GM18502 (cell line): ENCODE measurements around the gene OSGIN1.

Source experiments
- ATAC-seq: cut with Tn5 transposase; IDR thresholded peaks from one replicate; pipeline ENCODE4 v1.9.1; 2021; ENCODE audit warnings: mild to moderate bottlenecking; ENCODE audit not compliant: unreplicated experiment, poor library complexity

The OSGIN1 gene

DNA sequence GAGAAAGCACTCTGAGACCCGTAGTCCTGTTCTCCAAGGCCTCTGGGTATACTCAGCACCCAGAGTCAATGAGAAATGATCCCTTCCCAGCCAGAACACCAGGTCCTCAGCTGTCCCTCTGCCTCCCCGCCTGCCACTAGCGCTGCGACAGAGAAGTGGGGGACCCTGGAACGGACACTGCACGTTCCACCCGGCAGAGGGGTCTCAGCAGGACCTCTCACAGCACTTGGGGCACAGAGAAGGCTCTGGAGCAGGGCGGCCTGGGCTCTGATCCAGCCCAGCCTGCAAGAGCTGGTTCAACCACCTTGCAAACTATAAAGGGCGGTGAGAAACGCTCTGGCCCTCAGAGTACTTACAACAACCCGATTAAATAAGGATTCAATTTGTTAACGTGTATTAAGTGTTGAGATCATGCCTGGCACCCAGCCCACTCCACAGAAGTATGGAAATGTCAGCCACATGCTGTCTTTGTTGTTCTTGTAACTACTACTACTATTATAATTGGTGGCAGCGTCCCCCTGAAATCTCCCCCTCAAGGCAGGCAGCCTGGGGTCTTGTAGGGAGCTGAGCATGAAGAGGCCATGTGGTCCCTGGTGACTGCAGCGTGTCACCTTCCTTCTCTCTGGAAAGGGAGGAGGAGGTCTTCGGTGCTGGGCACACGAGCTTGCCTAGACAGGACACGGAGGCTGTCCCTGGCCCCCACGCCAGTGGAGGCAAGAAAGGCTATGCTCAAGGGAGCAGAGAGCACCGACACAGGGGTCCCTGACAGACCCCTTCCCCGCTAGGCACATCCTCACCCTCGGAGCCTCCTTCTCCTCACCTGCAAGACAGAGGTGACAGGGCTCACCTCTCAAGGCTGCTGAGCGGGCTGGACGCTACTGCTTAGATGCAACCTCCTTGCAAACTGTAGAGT lies 2.4 kb downstream of the OSGIN1 start:
- no peak for ATAC-seq

DNA sequence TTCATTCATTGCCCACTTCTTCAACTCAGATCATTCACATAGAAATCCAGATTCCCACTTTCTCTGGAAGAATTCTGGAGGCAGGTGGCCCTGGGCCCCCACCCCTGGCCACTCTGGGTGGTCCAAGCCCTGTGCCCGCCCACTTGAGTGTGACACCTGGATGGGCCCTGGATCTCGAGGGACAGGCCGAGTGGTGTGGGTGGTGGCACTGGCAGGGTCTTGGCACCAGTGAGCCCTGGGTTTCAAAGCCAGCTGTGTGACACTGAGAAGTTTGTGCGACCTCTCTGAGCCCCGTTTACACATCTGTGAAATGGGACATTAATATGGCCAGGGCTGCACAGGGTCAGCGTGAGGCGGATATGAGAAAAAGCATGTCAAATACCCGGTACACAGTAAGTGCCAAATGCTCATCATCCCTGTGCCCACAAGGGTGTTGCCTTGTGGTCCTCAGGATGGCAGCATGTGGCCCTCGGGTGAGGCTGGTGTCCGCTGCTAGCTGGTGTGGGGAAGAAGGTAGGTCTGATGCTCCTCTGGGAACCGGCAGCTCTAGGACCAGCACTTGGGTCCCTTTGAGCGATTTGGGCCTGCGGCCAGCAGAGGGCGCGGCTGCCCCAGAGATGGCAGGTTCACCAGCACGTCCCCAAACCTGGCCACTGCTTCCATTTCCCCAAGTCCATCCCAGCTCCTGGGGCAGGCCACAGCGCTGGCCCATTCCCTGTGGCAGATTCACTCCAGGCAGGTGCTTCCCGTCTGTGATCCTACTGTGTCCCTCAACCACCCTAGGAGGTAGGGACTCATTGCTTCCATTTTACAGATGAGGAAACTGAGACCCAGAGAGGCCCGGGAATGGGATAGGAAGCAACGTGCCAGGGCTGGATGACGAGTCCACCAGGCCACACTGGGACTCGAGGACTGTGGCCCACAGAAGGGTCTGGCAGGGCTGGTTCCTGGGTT lies 3.6 kb downstream of the OSGIN1 start:
- no peak for ATAC-seq

DNA sequence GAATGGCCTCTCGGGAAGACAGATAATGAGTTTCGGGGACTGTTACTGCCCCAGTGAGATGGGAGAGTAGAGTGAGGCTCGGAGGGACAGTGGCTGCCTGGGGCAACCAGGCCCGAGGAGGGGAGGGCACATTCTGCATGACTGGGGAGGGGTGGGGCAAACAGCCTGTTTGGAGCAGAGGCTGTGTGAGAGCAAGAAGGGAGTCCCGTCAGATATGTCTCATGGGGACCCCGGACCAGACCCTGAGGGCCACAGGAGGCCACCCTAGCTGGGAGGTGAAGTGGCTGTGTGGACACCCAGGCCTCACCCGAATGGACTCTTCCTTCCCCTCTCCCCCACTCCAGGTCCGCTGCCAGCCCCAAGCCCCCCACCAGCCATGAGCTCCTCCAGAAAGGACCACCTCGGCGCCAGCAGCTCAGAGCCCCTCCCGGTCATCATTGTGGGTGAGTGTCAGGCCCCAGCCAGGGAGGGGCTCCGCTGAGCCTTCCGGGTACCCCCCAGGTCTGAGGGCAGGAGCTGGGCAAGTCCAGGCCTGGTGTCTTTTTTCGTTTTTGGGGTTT lies 4.3 kb downstream of the OSGIN1 start:
- ATAC-seq, result no peak

DNA sequence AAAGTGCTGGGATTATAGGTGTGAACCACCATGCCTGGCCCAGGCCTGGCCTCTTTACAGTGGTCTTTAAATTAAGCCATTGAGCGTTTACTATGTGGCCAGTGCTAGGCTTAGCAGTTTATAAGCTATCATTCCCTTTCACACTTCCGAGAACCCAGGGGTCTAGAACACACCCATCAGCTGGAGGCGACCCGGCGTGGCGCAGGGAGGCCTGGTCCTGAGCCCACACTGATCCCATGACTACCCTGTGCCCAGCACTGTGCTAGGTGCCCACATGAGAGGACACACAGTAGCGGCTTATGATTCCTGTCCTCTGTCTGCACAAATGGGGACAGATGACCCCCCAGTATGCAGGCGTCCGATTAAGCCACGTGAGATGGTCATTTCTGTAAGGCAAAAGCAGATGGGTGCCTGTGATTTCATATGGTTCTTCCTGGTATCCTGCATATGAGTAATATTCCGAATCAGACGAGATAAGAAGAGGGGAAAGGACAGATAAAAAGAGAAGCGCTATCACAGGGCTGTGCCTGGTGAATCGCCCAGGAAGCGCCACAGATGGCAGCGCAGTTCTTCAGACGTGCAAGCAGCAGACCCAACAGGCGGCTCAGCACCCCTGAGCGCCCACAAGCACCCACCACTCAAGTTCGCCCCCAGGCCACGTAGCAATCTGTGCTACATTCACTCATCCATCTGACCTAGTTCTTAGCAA lies 5.3 kb downstream of the OSGIN1 start:
- ATAC-seq, result no peak

DNA sequence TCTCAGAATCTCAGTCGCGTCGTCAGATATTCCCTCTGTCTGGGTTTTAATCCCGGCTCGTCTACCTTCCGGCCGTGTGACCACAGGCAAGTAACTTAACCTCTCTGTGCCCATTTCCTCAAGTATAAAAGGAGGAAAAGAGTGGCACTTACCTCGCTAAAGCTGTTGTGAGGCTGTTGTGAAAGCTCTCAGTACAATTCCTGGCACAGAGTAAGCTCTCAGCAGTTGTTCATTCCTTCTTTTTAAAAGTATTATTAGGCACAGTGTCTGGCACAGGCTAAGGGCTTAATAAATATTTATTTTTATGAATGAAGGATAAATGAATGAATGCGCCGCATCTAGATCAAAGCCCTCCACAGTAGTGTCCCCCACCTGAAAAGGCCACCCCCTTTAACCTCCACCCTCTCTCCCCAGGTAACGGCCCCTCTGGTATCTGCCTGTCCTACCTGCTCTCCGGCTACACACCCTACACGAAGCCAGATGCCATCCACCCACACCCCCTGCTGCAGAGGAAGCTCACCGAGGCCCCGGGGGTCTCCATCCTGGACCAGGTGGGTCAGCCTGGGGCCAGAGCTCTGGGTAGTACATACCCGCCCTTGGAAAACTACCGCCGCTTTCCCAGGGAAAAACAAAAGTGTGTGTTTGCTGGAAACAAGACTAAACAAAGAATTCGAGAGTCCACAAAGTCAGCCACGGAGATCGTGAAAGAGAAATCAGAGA lies 6.0 kb downstream of the OSGIN1 start:
- no peak for ATAC-seq

DNA sequence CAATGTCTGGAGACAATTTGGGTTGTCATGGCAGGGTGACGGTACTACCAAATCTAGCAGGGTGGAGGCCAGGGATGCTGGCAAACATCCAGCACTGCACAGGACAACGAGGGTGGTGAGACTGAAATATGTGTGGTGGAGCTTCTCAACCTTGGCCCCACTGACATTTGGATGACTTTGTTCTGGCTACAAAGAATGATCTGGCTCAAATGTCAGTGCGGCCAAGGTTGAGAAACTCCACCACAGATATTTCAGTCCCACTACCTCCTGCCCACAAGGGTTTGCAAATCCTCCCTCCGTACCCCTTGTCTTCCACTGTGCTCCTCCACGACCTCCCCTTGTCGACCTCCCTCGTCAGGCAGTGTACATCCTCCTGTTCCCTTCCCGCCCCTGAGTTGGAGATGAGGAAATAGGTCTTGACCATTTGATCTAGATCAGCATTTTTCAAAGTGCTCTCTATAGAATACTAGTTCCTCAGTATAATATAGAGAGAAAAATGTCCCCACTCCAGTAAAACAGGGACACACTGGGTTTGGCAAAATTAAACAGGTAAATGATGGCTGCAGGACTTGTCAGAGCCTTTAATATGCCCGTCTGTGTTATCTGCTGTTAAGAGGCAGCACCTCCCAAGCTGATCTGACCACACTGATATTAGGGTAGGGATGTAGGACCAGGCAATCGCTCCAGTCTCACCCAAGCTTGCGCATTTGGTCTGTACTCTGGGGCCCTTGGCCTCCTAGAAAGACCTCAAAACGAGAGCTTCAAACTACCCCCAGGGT lies 6.8 kb downstream of the OSGIN1 start:
- ATAC-seq, result no peak

DNA sequence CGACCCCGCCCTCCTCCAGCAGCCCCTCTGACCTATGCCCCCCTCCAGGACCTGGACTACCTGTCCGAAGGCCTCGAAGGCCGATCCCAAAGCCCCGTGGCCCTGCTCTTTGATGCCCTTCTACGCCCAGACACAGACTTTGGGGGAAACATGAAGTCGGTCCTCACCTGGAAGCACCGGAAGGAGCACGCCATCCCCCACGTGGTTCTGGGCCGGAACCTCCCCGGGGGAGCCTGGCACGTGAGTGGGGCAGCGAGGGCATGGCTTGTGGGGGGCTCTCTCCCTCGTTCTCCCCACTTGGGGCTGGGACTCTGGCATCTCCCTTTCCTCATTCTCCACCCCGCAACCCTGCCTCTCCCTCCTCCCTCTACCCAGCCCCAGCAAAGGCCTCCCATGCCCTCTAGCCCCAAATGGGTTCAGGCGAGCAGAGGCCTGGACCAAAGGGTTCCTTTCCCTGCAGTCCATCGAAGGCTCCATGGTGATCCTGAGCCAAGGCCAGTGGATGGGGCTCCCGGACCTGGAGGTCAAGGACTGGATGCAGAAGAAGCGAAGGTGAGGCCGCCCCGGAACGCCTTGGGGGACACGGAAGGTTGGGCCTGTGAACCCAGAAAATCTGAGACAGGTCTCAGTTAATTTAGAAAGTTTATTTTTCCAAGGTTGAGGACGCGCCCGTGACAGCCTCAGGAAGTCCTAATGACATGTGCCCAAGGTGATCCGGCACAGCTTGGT lies 7.6 kb downstream of the OSGIN1 start:
- no peak for ATAC-seq

DNA sequence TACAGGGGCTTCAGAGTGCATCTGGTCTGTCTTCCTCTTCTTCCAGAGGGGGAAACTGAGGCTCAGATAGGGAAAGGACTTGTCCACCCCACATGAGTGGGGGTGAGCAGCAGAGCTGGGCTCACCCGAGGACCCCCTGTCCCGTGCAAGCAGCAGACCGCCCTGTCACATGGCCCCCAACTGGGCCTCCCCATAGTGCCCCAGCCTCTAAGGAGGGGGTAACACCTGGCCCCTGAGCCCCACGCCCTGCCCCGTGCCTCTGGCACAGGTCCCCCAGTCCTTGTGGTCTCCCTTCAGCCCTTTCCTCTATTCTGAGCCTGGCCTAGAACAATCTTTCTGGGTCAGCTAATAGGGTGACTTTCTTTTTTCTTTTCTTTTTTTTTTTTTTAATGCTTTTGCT lies 8.6 kb downstream of the OSGIN1 start:
- ATAC-seq, result no peak

DNA sequence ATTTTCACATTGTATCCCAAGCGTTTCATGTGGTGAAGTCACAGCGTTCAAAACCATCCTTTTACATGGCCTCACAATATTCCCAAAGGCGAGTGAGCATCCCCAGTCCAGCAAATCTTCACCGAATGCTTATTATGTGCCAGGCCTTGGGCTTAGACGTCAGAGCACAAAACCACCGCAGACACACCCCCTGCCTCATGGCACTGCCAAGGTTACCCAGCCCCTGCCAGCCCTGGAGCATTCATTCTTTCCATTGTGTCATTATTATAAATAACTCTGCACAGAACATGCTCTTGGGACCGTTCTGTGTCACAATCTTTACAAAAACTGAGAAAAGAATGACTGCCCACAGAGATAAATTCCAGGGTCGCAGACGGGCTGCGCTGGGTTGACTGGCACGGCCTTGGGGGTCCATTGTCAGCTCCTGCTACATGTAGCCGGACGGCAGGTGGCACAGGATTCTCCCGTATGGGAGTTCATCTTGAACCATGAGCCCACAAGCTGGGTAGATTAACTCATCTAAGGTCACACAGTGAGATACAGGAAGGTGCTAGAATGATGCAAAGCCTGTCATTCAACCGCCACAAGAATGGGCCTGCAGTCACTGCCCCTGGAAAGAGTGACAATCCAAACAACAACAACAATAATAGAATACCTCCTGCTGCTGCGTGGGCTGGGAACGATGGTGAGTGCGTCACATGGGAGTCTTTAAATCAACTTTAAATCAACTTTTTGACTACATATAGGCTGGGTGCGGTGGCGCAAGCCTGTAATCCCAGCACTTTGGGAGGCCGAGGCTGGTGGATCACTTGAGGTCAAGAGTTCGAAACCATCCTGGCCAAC lies 10.5 kb downstream of the OSGIN1 start:
- ATAC-seq, result no peak

DNA sequence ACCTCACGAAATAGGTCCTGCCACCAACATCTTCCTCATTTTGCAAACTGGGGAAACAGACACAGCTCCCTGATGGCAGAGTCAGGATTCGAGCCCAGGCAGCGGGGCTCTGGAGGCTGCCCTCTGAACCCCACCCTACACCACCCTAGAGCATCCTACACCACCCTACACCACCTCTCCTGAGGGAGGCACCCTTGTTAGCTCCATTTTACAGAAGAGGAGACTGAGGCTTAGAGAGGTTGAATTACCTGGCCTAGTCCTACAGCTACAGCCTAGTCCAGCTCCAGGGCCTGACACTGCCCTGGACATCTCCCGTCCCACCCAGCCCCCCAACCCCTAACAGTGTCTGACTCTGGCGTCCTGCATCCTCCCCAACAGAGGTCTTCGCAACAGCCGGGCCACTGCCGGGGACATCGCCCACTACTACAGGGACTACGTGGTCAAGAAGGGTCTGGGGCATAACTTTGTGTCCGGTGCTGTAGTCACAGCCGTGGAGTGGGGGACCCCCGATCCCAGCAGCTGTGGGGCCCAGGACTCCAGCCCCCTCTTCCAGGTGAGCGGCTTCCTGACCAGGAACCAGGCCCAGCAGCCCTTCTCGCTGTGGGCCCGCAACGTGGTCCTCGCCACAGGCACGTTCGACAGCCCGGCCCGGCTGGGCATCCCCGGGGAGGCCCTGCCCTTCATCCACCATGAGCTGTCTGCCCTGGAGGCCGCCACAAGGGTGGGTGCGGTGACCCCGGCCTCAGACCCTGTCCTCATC lies 11.8 kb downstream of the OSGIN1 start:
- ATAC-seq, result no peak

DNA sequence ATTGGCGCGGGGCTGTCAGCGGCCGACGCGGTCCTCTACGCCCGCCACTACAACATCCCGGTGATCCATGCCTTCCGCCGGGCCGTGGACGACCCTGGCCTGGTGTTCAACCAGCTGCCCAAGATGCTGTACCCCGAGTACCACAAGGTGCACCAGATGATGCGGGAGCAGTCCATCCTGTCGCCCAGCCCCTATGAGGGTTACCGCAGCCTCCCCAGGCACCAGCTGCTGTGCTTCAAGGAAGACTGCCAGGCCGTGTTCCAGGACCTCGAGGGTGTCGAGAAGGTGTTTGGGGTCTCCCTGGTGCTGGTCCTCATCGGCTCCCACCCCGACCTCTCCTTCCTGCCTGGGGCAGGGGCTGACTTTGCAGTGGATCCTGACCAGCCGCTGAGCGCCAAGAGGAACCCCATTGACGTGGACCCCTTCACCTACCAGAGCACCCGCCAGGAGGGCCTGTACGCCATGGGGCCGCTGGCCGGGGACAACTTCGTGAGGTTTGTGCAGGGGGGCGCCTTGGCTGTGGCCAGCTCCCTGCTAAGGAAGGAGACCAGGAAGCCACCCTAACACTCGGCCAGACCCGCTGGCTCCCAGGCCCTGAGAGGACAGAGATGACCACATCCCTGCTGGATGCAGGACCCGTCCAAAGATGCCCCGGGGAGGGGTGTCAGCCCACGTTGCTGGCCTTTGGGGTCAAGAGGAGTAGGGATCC lies 12.6 kb downstream of the OSGIN1 start:
- no peak for ATAC-seq

DNA sequence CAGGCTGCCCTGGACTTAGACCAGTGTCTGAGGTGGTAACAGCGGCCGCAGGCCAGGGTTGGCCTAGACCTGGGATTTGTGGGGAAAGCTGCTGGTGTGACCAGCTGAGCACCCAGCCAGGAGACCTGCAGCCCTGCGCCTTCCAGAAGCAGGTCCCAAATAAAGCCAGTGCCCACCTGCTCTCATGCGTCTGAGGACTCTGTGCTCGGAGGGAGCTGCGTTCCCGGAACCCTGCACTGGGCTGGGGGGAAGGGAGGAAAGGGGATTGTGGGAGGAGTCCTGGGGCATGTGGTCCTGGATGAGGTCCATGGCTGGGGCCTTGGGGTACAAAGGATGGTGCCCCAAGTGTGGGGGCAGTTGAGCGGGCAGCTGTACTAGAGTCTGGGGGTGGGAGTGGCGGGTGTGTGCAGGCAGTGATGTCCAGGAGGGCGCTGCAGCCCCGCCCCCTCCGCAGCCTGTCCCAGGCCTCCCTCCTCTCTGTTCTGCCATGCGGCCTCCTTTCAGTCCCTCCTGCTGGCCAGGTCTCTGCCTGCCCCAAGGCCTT lies 13.2 kb downstream of the OSGIN1 start:
- no peak for ATAC-seq

DNA sequence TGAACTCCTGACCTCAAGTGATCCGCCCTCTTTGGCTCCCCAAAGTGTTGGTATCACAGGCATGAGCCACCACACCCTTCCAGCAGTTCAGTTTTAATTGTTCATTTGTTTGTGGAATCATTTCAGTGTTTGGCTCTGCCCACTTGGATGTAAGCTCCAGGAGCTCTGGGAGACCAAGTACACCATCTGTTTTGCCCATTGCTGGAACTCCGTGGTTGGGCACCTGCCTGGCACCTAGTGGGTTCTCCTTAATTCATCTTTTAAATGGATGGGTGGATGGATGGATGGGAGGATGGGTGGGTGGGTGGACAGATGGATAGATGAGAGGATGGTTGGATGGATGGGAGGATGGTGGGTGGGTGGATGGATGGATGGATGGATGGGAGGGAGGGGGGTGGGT lies 14.1 kb downstream of the OSGIN1 start:
- no peak for ATAC-seq

DNA sequence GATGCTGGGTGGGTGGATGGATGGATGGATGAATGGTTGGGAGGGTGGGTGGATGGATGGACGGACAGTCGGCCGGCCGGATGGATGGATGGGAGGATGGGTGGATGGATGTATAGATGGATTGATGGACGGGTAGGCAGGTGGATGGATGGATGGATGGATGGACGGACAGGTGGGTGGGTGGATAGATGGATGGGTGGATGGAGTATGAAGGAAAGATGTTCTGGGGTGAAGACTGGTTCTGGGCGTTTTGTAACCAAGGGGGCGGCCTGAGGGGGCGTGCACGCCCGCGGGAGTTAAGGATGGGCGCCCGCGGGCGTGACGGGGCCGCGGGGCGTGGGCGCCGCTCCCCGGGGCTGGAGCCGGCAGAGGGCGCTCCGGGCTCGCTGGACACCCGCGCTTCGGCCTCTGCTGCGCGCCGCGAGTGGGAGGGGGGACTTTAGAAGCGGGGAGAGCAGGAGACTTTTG lies 14.8 kb downstream of the OSGIN1 start, which contains the start of gene NECAB2:
NECAB2 (plus strand) TSS at position 407 of the 468 bp plus-strand sequence. CDS start 405 bp downstream, outside the sequence.
- ATAC-seq, result no peak

DNA sequence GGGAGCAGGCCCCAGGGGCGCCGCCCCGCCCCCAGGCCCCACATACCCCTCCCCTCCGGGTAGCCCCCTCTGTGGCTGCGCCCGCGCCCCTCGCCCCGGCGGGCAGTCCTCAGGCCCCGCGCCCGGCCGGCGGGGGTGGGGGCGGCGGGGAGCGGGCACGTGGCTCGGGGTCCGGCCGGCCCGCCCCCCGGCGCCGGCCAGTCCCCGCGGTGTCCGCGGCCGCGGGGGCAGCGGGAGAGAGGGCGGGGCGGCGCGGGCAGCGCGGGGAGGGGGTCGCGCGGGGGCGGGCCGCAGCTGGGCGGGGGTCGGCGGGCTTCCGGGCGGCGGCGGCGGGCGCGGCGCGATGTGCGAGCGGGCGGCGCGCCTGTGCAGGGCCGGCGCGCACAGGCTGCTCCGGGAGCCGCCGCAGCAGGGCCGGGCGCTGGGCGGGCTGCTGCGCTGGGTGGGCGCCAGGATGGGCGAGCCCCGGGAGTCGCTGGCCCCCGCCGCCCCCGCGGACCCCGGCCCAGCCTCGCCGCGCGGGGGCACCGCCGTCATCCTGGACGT lies 15.3 kb downstream of the OSGIN1 start:
- ATAC-seq, result no peak
